Esophagus muscularis mucosa (tissue), 4 donors: Measurements from ENCODE around the gene ST8SIA5.

Experiments used
- EP300 ChIP-seq: sonication (generic); formaldehyde crosslinking; IDR thresholded peaks from one replicate; pipeline ENCODE4 v1.6.1; 2017; ENCODE audit warnings: antibody characterized with exemption
- POLR2A ChIP-seq: fragments of 450-650 bp; IDR thresholded peaks from one replicate; pipeline ENCODE4 v1.6.1; 2017; ENCODE audit warnings: antibody characterized with exemption, moderate library complexity, mild to moderate bottlenecking, low read depth
- POLR2AphosphoS5 ChIP-seq, 2 donors: sonication (generic); formaldehyde crosslinking; IDR thresholded peaks; one replicate each; pipeline ENCODE4 v1.6.1; 2017; ENCODE audit warnings: antibody characterized with exemption in 2 of 2
- TF ChIP-seq, protein P1 (sequence below), 3 experiments: fragments of 200-600 bp in 2 of 3; fragments of 450-650 bp in 1 of 3; sonication (generic) in 2 of 3; IDR thresholded peaks; one replicate each; pipeline ENCODE4 v1.5.1; 2017 to 2019; ENCODE audit warnings: antibody characterized with exemption in 3 of 3, mild to moderate bottlenecking in 2 of 3, moderate library complexity in 1 of 3

DNA sequence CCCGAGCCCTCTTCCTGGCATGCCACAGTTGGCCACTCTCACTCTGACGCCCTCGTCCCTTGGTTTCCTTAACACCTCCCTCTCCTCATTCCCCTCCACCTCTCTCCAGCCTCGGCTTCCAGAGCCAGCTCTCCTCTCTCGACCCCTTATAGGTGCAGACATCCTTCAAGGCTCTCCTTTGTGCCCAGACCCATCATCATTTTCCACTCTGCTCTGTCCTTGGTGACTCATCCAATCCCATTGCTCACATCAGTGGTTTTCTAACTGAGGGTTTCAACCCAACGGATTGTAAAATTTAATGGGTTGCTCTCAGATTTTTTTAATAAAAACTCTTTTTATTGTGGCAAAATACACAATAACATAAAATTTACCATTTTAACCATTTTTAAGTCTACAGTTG lies 6.2 kb downstream of the ST8SIA5 start:
- no peak for TF ChIP-seq EP300
- TF ChIP-seq, protein P1, sequence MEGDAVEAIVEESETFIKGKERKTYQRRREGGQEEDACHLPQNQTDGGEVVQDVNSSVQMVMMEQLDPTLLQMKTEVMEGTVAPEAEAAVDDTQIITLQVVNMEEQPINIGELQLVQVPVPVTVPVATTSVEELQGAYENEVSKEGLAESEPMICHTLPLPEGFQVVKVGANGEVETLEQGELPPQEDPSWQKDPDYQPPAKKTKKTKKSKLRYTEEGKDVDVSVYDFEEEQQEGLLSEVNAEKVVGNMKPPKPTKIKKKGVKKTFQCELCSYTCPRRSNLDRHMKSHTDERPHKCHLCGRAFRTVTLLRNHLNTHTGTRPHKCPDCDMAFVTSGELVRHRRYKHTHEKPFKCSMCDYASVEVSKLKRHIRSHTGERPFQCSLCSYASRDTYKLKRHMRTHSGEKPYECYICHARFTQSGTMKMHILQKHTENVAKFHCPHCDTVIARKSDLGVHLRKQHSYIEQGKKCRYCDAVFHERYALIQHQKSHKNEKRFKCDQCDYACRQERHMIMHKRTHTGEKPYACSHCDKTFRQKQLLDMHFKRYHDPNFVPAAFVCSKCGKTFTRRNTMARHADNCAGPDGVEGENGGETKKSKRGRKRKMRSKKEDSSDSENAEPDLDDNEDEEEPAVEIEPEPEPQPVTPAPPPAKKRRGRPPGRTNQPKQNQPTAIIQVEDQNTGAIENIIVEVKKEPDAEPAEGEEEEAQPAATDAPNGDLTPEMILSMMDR (IDR thresholded peaks at IDR 0.05): no peak
- no peak for TF ChIP-seq POLR2A
- no peak for TF ChIP-seq POLR2AphosphoS5 (IDR thresholded peaks at IDR 0.05)
